ENCODE results near the gene C1orf115.

The C1orf115 gene

DNA sequence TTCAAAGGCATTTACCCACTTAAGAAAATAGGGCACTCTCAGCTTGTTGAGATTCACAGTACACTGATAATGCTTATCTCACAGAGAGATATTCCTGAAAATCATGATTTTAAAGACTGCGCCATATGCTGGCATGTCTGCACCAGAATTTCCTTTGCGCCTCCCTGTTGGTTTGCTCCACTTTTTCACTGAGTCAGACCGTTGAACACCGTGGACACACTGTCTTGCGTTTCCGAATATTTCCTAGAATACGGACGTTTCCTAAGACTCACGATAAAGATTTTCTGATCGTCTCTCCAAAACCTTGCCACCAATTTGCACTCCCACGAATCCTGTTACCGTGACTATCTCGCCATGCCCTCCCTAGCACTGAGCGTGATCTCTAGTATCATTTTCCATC is 497 bp upstream of the C1orf115 start:
- H3K27ac ChIP-seq (ENCODE audit: low read length), result no peak overlapping the region
- TF ChIP-seq EZH2phosphoT487 (IDR thresholded peaks at IDR 0.05; ENCODE audit: low read depth), result no peak
- TF ChIP-seq, protein P1, sequence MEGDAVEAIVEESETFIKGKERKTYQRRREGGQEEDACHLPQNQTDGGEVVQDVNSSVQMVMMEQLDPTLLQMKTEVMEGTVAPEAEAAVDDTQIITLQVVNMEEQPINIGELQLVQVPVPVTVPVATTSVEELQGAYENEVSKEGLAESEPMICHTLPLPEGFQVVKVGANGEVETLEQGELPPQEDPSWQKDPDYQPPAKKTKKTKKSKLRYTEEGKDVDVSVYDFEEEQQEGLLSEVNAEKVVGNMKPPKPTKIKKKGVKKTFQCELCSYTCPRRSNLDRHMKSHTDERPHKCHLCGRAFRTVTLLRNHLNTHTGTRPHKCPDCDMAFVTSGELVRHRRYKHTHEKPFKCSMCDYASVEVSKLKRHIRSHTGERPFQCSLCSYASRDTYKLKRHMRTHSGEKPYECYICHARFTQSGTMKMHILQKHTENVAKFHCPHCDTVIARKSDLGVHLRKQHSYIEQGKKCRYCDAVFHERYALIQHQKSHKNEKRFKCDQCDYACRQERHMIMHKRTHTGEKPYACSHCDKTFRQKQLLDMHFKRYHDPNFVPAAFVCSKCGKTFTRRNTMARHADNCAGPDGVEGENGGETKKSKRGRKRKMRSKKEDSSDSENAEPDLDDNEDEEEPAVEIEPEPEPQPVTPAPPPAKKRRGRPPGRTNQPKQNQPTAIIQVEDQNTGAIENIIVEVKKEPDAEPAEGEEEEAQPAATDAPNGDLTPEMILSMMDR (IDR thresholded peaks at IDR 0.05; ENCODE audit: low read depth, low read length), result no peak

DNA sequence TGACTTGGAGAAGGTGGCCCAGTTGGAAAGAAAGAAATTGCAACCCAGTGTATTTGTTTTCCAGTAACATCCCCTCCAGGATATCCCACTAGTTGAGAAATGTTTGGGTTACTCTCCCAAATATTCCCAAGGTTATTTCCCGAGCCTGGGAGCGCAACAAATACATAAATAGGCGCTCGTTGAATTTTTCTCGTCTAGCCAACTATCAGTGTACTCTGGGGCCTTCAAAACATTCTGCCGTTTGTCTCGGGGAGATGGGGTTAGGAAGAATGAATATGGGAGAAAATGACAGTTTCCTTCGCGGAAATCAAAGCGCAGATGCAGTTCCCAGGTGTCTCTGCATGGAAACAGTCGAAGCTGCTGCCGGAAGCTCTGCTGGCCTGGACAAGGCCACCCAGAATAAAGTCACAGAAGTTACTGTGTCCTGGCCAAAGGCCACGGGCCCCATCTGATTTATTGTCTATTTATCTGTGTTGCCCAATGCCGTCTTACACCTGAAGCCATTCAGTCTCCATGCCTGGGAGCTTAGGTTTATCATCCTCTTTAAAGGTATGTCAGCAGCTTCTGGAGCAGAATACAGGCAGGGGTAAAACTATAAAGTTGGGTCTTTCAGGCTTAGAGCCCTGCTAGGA is 1.0 kb downstream of the C1orf115 start:
- no peaks in the 10 kb centered on the region; the same call in 1 of the 2 replicates for H3K27me3 ChIP-seq (ENCODE audit: low read depth, low read length)
- no peak overlapping the region for H3K9ac ChIP-seq (ENCODE audit: low read length)
- no peaks in the 10 kb centered on the region for H4K20me1 ChIP-seq (ENCODE audit: insufficient read depth, low read length)
- no peaks in the 10 kb centered on the region for H3K4me1 ChIP-seq (ENCODE audit: low read length)
- H3K27ac ChIP-seq (ENCODE audit: low read length), result no peak overlapping the region
- H3K79me2 ChIP-seq (ENCODE audit: low read length), result no peaks in the 10 kb centered on the region
- TF ChIP-seq EZH2phosphoT487 (IDR thresholded peaks at IDR 0.05; ENCODE audit: low read depth), result no peak
- TF ChIP-seq, protein P1 (IDR thresholded peaks at IDR 0.05; ENCODE audit: low read depth, low read length), result no peak
- no peaks in the 10 kb centered on the region for H3K9me3 ChIP-seq (ENCODE audit: insufficient read depth, low read length)
- no peak overlapping the region for H3K4me3 ChIP-seq (ENCODE audit: low read length)
- H3K4me2 ChIP-seq (ENCODE audit: low read length), result no peak overlapping the region
- no peak overlapping the region for H2AFZ ChIP-seq (ENCODE audit: low read depth, low read length)
- H3K36me3 ChIP-seq (replicated peaks; ENCODE audit: low read depth, low read length), result no peaks in the 10 kb centered on the region

More for the DNA sequence above, 497 bp upstream of the C1orf115 start:
- H3K4me3 ChIP-seq (ENCODE audit: low read length), result no peak overlapping the region
- H3K36me3 ChIP-seq (replicated peaks; ENCODE audit: low read depth, low read length), result no peaks in the 10 kb centered on the region
- no peaks in the 10 kb centered on the region for H3K9me3 ChIP-seq (ENCODE audit: insufficient read depth, low read length)
- no peak overlapping the region for H3K9ac ChIP-seq (ENCODE audit: low read length)
- H3K27me3 ChIP-seq (ENCODE audit: low read depth, low read length), result no peaks in the 10 kb centered on the region; the same call in 1 of the 2 replicates
- H3K4me2 ChIP-seq (ENCODE audit: low read length), result no peak overlapping the region
- H2AFZ ChIP-seq (ENCODE audit: low read depth, low read length), result no peak overlapping the region
- H3K79me2 ChIP-seq (ENCODE audit: low read length), result no peaks in the 10 kb centered on the region
- no peaks in the 10 kb centered on the region for H4K20me1 ChIP-seq (ENCODE audit: insufficient read depth, low read length)
- H3K4me1 ChIP-seq (ENCODE audit: low read length), result no peaks in the 10 kb centered on the region

DNA sequence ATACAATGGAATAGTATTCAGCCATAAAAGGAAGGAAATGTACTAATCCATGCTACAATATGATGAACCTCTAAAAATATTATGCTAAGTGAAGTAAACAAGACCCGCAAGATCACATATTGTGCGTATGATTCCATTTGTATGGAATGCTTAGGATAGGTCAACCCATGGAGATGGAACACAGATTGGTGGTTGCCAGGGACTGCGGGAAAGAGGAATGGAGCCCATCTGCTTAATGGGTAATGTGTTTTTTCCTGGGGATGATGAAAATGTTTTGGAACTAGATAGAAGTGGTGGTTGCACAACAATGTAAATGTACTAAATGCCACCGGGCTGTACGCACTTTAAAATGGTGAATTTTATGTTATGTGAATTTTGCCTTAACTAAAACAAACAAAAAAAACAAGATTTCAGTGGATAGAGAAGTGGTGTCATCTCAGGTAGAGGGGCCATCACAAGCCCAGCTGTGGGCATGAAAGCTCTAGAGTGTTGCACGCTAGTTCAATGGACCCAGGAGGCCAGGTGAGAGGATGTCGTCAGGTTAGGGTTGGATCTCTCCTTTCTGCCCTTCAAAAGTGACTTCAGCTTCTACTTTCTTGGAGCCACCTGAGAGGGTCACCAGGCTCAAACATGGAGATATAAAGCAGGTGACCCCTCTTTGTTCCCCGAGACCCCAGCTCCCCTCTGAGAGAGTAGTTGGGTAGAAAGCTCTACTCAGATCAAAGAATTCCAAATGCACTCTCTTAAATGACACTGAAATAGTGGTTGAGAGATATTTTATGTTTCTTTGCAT is 2.5 kb downstream of the C1orf115 start:
- H3K4me3 ChIP-seq (ENCODE audit: low read length), result no peak overlapping the region

More for the DNA sequence above, 2.5 kb downstream of the C1orf115 start:
- Histone ChIP-seq H3K9ac (ENCODE audit: low read length) (no peak overlapping the region), H4K20me1 (ENCODE audit: insufficient read depth, low read length) (no peaks in the 10 kb centered on the region), H2AFZ (ENCODE audit: low read depth, low read length) (no peak overlapping the region), H3K27me3 (ENCODE audit: low read depth, low read length) (no peaks in the 10 kb centered on the region; the same call in 1 of the 2 replicates), H3K79me2 (ENCODE audit: low read length) (no peaks in the 10 kb centered on the region), H3K36me3 (replicated peaks; ENCODE audit: low read depth, low read length) (no peaks in the 10 kb centered on the region), H3K9me3 (ENCODE audit: insufficient read depth, low read length) (no peaks in the 10 kb centered on the region), H3K4me1 (ENCODE audit: low read length) (no peaks in the 10 kb centered on the region), H3K4me2 (ENCODE audit: low read length) (no peak overlapping the region), H3K27ac (ENCODE audit: low read length) (no peak overlapping the region)
- TF ChIP-seq EZH2phosphoT487 (IDR thresholded peaks at IDR 0.05; ENCODE audit: low read depth), result no peak
- TF ChIP-seq, protein P1 (IDR thresholded peaks at IDR 0.05; ENCODE audit: low read depth, low read length), result no peak
